Colonic mucosa (tissue), 2 donors: ENCODE data around the gene SLCO4C1. TPM values are rescaled to one million over a fixed set of nuclear protein-coding genes. Genes with fewer than 3 reads are reported as not detected.

Experiments
- total RNA-seq, 2 donors: library from RNA; stranded (reverse); fragmentation: NEBNext Ultra II Directional in 1 of 2; extraction: Animal tissue kit (Norgen Biotek cat#: 25700) in 1 of 2; gene quantifications; one replicate each; pipeline ENCODE4 v1.2.1, GENCODE V29; 2021
- donor health status: DM: no; HTN: no; CAD: no.
- donor health status: DM: no; HTN: no; CAD: no.

Gene SLCO4C1
- total RNA-seq, 2 donors from 2014 or later, result 1.4 to 2.9 TPM

Other genes starting within 250 kb of the SLCO4C1 start
- gene SLCO6A1, start 202.7 kb upstream of the SLCO4C1 start, total RNA-seq, result not detected